ENCODE results near the gene UMODL1.
A peak's percentile ranks its signal among the peaks of the same experiment; 100 is the strongest.

UMODL1 gene

DNA sequence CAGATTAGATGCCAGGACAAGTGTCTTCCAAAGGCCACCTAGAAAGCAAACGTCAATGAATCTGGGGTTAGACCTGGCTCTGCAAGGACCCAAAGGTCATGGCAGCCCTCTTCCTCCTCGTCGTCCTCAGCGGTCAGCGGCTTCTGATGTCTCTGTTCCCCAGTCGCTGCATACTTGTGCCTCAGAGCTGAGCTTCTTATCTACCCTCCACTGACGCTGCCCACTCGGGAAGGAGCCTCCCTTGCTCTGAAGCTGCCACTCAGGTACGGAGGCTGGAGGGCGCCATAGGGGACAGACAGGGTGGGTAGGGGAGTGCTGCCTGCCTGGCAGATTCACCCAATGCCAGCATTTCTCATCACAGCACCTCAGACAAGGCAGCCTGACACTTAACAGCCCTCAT, 11.4 kb upstream of the UMODL1 start:
- DNase-seq (ENCODE audit: low read depth) = no peak
- no peak overlapping the region for H3K4me3 ChIP-seq (ENCODE audit: low read depth, low read length)
- TF ChIP-seq, protein P1, sequence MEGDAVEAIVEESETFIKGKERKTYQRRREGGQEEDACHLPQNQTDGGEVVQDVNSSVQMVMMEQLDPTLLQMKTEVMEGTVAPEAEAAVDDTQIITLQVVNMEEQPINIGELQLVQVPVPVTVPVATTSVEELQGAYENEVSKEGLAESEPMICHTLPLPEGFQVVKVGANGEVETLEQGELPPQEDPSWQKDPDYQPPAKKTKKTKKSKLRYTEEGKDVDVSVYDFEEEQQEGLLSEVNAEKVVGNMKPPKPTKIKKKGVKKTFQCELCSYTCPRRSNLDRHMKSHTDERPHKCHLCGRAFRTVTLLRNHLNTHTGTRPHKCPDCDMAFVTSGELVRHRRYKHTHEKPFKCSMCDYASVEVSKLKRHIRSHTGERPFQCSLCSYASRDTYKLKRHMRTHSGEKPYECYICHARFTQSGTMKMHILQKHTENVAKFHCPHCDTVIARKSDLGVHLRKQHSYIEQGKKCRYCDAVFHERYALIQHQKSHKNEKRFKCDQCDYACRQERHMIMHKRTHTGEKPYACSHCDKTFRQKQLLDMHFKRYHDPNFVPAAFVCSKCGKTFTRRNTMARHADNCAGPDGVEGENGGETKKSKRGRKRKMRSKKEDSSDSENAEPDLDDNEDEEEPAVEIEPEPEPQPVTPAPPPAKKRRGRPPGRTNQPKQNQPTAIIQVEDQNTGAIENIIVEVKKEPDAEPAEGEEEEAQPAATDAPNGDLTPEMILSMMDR (IDR thresholded peaks at IDR 0.05; ENCODE audit: low read depth, low read length) = no peak
- TF ChIP-seq MYC (IDR thresholded peaks at IDR 0.05; ENCODE audit: low read depth, low read length) (no peak), POLR2A (IDR thresholded peaks at IDR 0.05; ENCODE audit: extremely low read depth, insufficient read length) (no peak)
- TF ChIP-seq, protein P2, sequence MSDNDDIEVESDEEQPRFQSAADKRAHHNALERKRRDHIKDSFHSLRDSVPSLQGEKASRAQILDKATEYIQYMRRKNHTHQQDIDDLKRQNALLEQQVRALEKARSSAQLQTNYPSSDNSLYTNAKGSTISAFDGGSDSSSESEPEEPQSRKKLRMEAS (IDR thresholded peaks at IDR 0.05; ENCODE audit: low read depth, low read length) = no peak

DNA sequence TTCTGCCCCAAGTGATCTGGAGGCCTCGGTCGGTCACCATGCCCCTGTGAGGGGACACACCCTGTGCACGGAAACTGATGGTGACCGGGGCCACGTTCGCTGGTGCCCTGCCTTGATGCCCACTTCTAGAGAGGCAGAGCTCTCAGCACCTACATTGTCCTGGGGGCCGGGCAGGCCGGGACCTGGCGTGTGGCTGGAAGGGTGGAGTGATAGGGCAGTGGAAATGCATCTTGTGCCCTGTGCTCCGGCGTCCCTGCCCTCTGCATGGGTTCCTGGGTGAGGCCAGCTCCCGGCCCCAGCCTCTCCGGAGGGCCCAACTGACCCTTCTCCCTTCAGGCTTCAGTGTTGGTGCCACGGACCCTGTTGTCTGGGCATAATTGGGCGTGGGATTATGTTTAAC, 11.0 kb upstream of the UMODL1 start:
- no peak for DNase-seq (ENCODE audit: low read depth)
- H3K4me3 ChIP-seq (ENCODE audit: low read depth, low read length) = no peak overlapping the region
- TF ChIP-seq, protein P1 (IDR thresholded peaks at IDR 0.05; ENCODE audit: low read depth, low read length) = no peak
- TF ChIP-seq, protein P2 (IDR thresholded peaks at IDR 0.05; ENCODE audit: low read depth, low read length) = no peak
- TF ChIP-seq POLR2A (IDR thresholded peaks at IDR 0.05; ENCODE audit: extremely low read depth, insufficient read length) = no peak
- TF ChIP-seq MYC (IDR thresholded peaks at IDR 0.05; ENCODE audit: low read depth, low read length) = no peak

DNA sequence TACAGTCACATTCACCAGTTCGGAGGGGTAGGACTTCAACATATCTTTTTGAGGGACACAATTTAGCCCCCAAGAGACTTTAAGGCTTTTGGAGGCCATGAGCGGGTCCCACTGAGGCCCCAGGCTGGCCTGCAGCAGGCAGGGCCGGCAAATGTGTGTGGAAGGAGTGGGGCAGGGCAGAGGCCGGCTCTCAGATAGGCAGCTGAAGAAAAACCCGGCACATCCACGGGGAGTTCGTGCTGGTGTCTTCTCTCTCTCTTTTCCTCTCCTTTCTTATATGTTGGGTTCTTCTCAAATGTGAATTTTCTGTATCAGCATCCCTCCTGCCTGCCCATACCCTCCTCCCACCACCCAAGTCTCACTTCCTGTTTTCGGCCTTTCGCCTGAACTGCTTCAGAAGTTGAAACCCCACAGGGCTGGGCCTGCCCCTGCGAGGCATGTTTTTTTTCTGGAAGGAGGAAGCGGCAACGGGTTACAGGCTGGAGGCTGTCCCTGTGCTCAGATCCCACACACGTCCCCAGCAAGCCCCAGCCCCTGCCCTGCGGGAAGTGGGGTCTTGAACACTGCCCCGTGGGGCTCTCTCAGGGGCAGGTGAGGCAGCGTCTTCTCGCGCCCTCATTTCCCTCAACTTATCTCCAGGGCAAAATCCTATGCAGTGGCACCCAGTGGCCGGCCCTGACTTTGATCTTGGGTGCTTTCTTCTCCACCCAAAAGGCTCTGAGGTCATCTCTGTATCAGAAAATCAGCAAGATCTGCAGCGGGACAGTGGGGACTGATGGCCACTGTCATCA, 9.7 kb upstream of the UMODL1 start:
- no peak overlapping the region for H3K4me3 ChIP-seq (ENCODE audit: low read depth, low read length)
- TF ChIP-seq, protein P1 (IDR thresholded peaks at IDR 0.05; ENCODE audit: low read depth, low read length) = no peak
- TF ChIP-seq, protein P2 (IDR thresholded peaks at IDR 0.05; ENCODE audit: low read depth, low read length) = peak; percentile 38
- TF ChIP-seq MYC (IDR thresholded peaks at IDR 0.05; ENCODE audit: low read depth, low read length) = peak; percentile 61
- DNase-seq (ENCODE audit: low read depth) = peak; percentile 94

DNA sequence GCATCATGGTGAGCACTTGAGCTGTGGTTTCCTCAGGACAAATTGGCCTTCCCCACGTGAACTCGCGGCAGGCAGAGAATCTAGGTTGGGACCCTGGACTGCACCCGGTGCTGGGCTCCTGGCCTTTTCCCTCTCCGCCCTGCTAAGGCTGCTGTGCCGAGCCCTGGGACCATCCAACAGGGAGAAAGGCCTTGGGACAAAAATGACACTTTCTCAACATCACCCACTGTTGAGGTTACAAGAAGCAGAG, 9.2 kb upstream of the UMODL1 start:
- DNase-seq (ENCODE audit: low read depth) = no peak
- TF ChIP-seq, protein P1 (IDR thresholded peaks at IDR 0.05; ENCODE audit: low read depth, low read length) = no peak
- no peak for TF ChIP-seq MYC (IDR thresholded peaks at IDR 0.05; ENCODE audit: low read depth, low read length)
- TF ChIP-seq, protein P2 (IDR thresholded peaks at IDR 0.05; ENCODE audit: low read depth, low read length) = no peak
- TF ChIP-seq POLR2A (IDR thresholded peaks at IDR 0.05; ENCODE audit: extremely low read depth, insufficient read length) = no peak
- H3K4me3 ChIP-seq (ENCODE audit: low read depth, low read length) = no peak overlapping the region

DNA sequence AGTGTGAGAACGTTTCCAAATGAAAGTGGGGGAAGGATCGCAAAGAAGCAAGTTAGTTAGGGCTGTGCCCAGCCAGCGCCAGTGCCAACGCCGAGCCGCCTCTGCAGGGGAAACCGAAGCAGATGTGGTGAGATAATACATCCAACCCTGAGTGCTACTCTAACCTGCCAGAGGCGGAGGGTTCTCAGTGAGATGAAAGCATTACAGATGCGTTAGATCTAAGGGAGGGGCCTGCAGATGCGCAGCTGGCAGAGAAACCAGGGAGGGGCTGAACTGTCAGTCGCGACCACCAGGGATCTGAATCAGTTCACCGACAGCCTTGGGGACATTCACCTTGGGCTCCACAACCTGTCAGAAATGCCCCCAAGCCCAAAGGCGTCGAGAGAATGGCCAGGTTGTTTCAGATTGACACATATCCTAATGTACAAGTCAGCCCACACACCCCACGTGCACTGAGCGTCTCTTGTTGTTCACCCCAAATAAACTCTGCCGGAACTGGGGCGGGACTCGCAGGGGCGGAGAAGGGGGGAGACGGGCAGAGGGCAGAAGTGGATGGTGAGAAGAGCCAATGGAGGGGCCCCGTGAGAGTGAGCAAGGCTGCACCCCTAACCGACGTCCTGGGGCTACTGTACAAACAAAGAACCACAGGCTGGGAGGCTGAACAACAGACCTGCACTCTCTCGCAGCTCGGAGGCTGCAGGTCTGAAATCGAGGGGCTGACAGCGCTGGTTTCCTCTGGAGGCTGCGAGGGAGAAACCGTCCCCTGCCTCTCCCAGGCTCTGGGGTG, 8.7 kb upstream of the UMODL1 start:
- H3K4me3 ChIP-seq (ENCODE audit: low read depth, low read length) = peak overlapping the region; percentile 41
- TF ChIP-seq POLR2A (IDR thresholded peaks at IDR 0.05; ENCODE audit: extremely low read depth, insufficient read length) = no peak
- TF ChIP-seq, protein P1 (IDR thresholded peaks at IDR 0.05; ENCODE audit: low read depth, low read length) = no peak
- TF ChIP-seq, protein P2 (IDR thresholded peaks at IDR 0.05; ENCODE audit: low read depth, low read length) = no peak
- no peak for TF ChIP-seq MYC (IDR thresholded peaks at IDR 0.05; ENCODE audit: low read depth, low read length)
- DNase-seq (ENCODE audit: low read depth) = peak; percentile 93

Measured in NB4 (cell line).